ENCODE measurements around the gene TMEM128.

DNA sequence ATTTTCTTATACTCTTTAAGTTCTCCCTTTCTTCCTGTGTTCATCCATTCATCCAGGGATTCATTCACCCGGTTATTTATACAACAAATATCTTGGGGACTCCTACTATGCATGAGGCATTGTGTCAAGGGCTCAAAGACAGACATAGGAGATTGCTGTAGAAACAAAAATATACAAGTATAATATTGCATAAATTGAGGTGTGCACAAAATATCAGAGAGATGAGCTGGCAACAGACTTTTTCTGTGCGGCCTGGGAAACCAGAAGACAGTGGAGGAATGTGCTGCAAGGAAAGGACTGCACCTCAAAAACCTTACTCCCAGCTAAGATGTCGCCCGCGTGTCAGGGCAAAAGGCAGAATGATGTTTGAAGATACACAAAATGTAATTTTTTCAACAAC lies 30.9 kb downstream of the TMEM128 start:
- TF ChIP-seq EP300 (IDR thresholded peaks at IDR 0.05), result no peak
- TF ChIP-seq, protein P1, sequence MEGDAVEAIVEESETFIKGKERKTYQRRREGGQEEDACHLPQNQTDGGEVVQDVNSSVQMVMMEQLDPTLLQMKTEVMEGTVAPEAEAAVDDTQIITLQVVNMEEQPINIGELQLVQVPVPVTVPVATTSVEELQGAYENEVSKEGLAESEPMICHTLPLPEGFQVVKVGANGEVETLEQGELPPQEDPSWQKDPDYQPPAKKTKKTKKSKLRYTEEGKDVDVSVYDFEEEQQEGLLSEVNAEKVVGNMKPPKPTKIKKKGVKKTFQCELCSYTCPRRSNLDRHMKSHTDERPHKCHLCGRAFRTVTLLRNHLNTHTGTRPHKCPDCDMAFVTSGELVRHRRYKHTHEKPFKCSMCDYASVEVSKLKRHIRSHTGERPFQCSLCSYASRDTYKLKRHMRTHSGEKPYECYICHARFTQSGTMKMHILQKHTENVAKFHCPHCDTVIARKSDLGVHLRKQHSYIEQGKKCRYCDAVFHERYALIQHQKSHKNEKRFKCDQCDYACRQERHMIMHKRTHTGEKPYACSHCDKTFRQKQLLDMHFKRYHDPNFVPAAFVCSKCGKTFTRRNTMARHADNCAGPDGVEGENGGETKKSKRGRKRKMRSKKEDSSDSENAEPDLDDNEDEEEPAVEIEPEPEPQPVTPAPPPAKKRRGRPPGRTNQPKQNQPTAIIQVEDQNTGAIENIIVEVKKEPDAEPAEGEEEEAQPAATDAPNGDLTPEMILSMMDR (IDR thresholded peaks at IDR 0.05), result no peak

All from gastroesophageal sphincter (tissue), 3 donors.